Osteocyte (in vitro differentiated cells): ENCODE results near the gene TMEM167A. TPM values are rescaled to one million over a fixed set of nuclear protein-coding genes. Genes with fewer than 3 reads are reported as not detected.

Experiments used
- DNase-seq: peaks from one replicate; pipeline ENCODE4 v3.0.0; 2021; ENCODE audit warnings: mixed read lengths; ENCODE audit not compliant: unreplicated experiment; ENCODE audit errors: extremely low spot score
- H3K27ac Mint-ChIP-seq: one replicate; pipeline ENCODE4 v1.8.0; 2021; ENCODE audit warnings: mild to moderate bottlenecking, mixed read lengths; ENCODE audit not compliant: unreplicated experiment
- H3K27me3 Mint-ChIP-seq: one replicate; pipeline ENCODE4 v1.8.0; 2021; ENCODE audit warnings: mixed read lengths; ENCODE audit not compliant: unreplicated experiment
- H3K36me3 Mint-ChIP-seq: one replicate; pipeline ENCODE4 v1.8.0; 2021; ENCODE audit warnings: mixed read lengths; ENCODE audit not compliant: unreplicated experiment
- H3K4me1 Mint-ChIP-seq: one replicate; pipeline ENCODE4 v1.8.0; 2021; ENCODE audit warnings: mixed read lengths; ENCODE audit not compliant: unreplicated experiment
- H3K4me3 Mint-ChIP-seq: one replicate; pipeline ENCODE4 v1.8.0; 2021; ENCODE audit warnings: mild to moderate bottlenecking, moderate library complexity, mixed read lengths; ENCODE audit not compliant: unreplicated experiment
- H3K9me3 Mint-ChIP-seq: one replicate; pipeline ENCODE4 v1.8.0; 2021; ENCODE audit warnings: mixed read lengths; ENCODE audit not compliant: unreplicated experiment
- CTCF ChIP-seq: fragments of 200-600 bp; sonication (generic); IDR thresholded peaks from 2 replicates; pipeline ENCODE4 v1.5.0; 2021; ENCODE audit warnings: antibody characterized with exemption, mild to moderate bottlenecking, moderate library complexity
- total RNA-seq: library from RNA; stranded (reverse); gene quantifications from 2 replicates; pipeline ENCODE4 v1.2.1, GENCODE V29; 2021

TMEM167A gene
- total RNA-seq, 1 donor from 2014 or later: 70.9 TPM

DNA sequence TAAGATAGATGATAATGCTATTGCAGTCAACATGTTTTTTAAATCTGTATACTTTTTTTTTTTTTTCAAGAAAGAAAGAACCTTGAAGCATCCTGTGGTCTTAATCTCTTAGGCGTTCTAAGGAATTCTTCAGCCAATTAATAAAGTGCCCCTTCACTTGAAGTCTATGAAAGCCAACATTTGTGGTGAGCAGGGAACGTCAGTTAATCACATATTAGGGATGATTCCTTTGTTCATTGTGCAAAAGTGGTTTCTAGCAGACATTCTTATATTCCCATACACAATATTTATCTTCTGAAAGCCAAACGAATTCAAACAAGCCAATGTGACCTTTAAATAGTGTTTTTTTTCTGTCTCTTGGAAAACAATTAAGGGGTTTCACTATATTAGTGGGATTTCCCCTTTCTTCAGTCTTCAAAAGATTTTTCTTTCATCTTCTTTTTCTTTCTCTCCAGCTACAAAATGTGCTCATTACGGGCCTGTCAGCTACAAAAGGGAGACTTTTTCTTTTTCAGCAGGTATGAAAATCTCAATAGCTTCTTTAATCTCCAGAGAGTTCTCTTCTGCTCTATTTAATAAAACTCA, 40.1 kb downstream of the TMEM167A start:
- no peak for DNase-seq
- H3K27me3 Mint-ChIP-seq: no peaks in the 10 kb centered on the region
- no peak overlapping the region for H3K27ac Mint-ChIP-seq
- no peaks in the 10 kb centered on the region for H3K4me1 Mint-ChIP-seq
- no peaks in the 10 kb centered on the region for H3K36me3 Mint-ChIP-seq
- no peaks in the 10 kb centered on the region for H3K9me3 Mint-ChIP-seq
- TF ChIP-seq CTCF: no peak
- no peak overlapping the region for H3K4me3 Mint-ChIP-seq

GRCh38 chr5:83035373-83036100, 41.7 kb downstream of the TMEM167A start:
- H3K9me3 Mint-ChIP-seq: no peaks in the 10 kb centered on the region
- H3K27me3 Mint-ChIP-seq: no peaks in the 10 kb centered on the region
- no peak overlapping the region for H3K27ac Mint-ChIP-seq
- H3K4me3 Mint-ChIP-seq: no peak overlapping the region
- no peak for DNase-seq
- TF ChIP-seq CTCF: no peak
- H3K4me1 Mint-ChIP-seq: no peaks in the 10 kb centered on the region
- H3K36me3 Mint-ChIP-seq: no peaks in the 10 kb centered on the region

- TF ChIP-seq CTCF: no peak
- DNase-seq: no peak
- H3K4me1 Mint-ChIP-seq: peaks cover 3% of the 10 kb centered on the region
- H3K36me3 Mint-ChIP-seq: no peaks in the 10 kb centered on the region
- H3K27ac Mint-ChIP-seq: no peak overlapping the region
- no peaks in the 10 kb centered on the region for H3K27me3 Mint-ChIP-seq
- H3K9me3 Mint-ChIP-seq: no peaks in the 10 kb centered on the region
- H3K4me3 Mint-ChIP-seq: no peak overlapping the region
These were observed 42.5 kb downstream of the TMEM167A start for GRCh38 chr5:83034528-83035207.

DNA sequence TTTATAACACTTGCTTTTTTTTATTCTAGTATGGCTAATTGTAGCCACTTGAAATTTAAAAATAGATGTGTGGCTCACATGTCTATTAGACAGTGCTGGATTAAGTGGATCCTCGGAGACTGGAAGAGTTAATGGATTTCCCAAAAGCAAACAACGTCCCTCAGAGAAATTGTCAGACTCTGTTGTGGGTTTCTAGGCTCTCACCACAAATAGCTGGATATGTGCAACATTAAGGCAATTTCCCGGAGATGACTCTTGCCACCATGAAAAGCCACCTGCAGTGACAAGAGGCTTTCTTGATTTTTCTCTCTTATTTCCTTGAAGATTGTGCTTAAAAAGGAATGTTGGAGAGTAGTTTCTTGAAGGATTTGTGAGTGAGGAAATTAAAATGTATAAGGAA, 43.2 kb downstream of the TMEM167A start:
- no peak for DNase-seq
- Mint-ChIP-seq H3K9me3 (no peaks in the 10 kb centered on the region), H3K36me3 (no peaks in the 10 kb centered on the region), H3K27me3 (no peaks in the 10 kb centered on the region), H3K27ac (no peak overlapping the region), H3K4me1 (peaks cover 3% of the 10 kb centered on the region), H3K4me3 (no peak overlapping the region)
- no peak for TF ChIP-seq CTCF

- no peaks in the 10 kb centered on the region for H3K9me3 Mint-ChIP-seq
- peaks cover 3% of the 10 kb centered on the region for H3K4me1 Mint-ChIP-seq
- no peaks in the 10 kb centered on the region for H3K36me3 Mint-ChIP-seq
- no peak overlapping the region for H3K27ac Mint-ChIP-seq
- no peaks in the 10 kb centered on the region for H3K27me3 Mint-ChIP-seq
- H3K4me3 Mint-ChIP-seq: no peak overlapping the region
- TF ChIP-seq CTCF: no peak
- DNase-seq: no peak
These were observed 45.8 kb downstream of the TMEM167A start for GRCh38 chr5:83031381-83031780.
